ENCODE data around the gene PRDM2. TPM values are rescaled to one million over a fixed set of nuclear protein-coding genes. Genes with fewer than 3 reads are reported as not detected.

PRDM2 gene
- total RNA-seq, 4 donors from 2014 or later = 32.6 to 48.1 (median 38.0) TPM

- TF ChIP-seq, protein P1, sequence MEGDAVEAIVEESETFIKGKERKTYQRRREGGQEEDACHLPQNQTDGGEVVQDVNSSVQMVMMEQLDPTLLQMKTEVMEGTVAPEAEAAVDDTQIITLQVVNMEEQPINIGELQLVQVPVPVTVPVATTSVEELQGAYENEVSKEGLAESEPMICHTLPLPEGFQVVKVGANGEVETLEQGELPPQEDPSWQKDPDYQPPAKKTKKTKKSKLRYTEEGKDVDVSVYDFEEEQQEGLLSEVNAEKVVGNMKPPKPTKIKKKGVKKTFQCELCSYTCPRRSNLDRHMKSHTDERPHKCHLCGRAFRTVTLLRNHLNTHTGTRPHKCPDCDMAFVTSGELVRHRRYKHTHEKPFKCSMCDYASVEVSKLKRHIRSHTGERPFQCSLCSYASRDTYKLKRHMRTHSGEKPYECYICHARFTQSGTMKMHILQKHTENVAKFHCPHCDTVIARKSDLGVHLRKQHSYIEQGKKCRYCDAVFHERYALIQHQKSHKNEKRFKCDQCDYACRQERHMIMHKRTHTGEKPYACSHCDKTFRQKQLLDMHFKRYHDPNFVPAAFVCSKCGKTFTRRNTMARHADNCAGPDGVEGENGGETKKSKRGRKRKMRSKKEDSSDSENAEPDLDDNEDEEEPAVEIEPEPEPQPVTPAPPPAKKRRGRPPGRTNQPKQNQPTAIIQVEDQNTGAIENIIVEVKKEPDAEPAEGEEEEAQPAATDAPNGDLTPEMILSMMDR (IDR thresholded peaks at IDR 0.05; ENCODE audit: low read depth) = no peak
Observed at GRCh38 chr1:13730291-13730690, 30.3 kb downstream of the PRDM2 start.

DNA sequence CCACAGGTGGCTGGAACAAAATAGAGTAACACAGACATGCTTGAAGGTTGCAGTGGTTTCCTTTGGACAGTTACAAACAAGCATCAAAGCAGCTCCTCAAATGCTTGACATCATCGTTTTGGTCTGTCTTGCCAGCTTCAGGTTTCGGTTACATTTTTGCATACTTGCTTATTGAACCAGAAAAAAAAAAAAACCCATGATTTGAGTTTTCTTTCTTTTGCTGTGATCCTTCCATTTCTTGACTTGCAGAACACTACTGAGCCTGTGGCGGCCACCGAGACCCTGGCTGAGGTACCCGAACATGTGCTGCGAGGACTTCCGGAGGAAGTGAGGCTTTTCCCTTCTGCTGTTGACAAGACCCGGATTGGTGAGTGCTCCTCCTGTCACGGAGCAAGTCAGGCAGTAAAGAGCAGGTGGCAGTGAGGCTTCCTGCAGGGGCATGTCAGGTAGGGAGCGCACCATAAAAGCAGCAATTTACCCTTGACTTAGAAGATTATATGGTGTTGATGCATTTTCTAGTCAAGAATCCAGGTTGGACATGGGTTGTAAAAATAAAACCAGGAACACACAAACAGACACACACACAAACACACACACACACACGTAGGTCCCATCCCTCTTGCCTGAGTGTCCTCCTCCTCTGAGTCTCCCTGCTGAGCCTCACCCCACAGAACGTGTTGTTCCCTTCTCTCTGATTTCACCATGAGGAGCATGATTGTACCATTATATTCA, 30.9 kb downstream of the PRDM2 start:
- TF ChIP-seq, protein P1 (IDR thresholded peaks at IDR 0.05; ENCODE audit: low read depth) = no peak

DNA sequence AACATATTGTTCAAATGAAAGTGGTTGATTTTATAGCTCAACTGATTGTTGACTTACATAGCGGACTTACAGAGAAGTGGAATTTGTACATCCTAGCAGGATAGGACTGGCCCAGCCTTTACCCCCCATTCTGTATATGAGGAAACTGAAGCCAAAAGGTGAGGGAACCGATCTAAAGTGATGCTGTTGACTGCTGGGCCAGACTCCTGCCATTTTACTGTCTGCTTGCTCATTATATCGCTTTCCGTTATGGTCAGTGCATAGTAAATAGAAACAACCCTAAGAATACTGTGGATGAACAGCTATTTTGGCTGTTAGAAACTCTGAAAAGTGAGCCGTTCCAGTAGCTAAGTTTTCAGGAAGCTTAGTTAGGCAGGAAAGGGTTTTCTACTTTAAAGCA, 31.9 kb downstream of the PRDM2 start:
- TF ChIP-seq, protein P1 (IDR thresholded peaks at IDR 0.05; ENCODE audit: low read depth) = no peak

GRCh38 chr1:13732971-13733667, 33.1 kb downstream of the PRDM2 start:
- TF ChIP-seq, protein P1 (IDR thresholded peaks at IDR 0.05; ENCODE audit: low read depth) = no peak

DNA sequence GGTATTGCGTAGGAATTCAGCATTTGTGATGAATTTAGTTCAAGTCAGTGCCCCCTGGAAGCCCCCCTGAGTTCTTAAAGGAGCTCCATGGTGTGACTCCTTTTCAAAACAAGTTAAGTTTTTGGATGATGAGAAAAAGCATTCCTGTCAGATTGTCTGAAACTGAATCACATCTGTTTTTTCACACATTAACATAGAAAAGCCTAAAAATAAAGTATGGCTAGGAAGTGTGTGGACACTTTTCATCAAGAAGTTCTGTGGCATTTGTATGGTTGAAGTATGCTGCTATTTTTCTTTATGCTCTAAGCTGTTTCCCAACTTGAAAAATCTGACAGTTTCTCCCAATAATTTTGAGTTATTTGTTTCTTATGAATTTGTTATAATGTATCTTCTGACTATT, 33.7 kb downstream of the PRDM2 start:
- TF ChIP-seq, protein P1 (IDR thresholded peaks at IDR 0.05; ENCODE audit: low read depth) = no peak

- TF ChIP-seq, protein P1 (IDR thresholded peaks at IDR 0.05; ENCODE audit: low read depth) = no peak
Observed at GRCh38 chr1:13735168-13735930, 35.4 kb downstream of the PRDM2 start.

DNA sequence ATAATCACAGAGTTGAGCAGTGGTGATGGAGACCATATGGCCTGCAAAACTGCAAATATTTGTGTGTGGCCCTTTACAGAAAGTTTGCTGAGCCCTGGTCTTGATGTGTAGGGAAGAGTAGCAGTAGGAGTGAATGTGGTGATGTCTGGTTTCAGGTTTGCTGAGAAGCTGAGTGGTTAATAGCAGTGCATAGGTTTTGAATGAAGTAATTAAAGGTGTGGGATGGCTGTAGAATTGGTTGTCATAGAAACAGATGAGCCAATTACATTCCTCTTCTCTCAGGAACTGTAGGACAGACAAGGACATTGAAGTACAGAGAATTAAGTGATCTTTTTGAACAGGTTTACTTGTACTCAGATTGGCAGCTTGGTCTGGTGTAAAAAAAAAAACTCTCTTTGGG, 37.4 kb downstream of the PRDM2 start:
- TF ChIP-seq, protein P1 (IDR thresholded peaks at IDR 0.05; ENCODE audit: low read depth) = no peak
